Stomach (tissue), 4 donors: ENCODE measurements around the gene SND1.

Experiments used
- POLR2A ChIP-seq, 4 donors: fragments of 450-650 bp; IDR thresholded peaks; one replicate each; pipeline ENCODE4 v1.6.1; 2016; ENCODE audit warnings: antibody characterized with exemption in 4 of 4, control low read depth in 2 of 4, mild to moderate bottlenecking in 1 of 4, moderate library complexity in 1 of 4
- POLR2AphosphoS5 ChIP-seq, 3 donors: sonication (generic); formaldehyde crosslinking; IDR thresholded peaks; one replicate each; pipeline ENCODE4 v1.6.1; 2016; ENCODE audit warnings: antibody characterized with exemption in 3 of 3
- TF ChIP-seq, protein P1 (sequence below), 7 experiments: fragments of 450-650 bp in 4 of 7; fragments of 200-600 bp in 3 of 7; sonication (generic) in 3 of 7; IDR thresholded peaks; one replicate each; pipeline ENCODE4 v1.5.1; 2016 to 2019; ENCODE audit warnings: antibody characterized with exemption in 7 of 7, control low read depth in 2 of 7, mild to moderate bottlenecking in 1 of 7

- TF ChIP-seq, protein P1, sequence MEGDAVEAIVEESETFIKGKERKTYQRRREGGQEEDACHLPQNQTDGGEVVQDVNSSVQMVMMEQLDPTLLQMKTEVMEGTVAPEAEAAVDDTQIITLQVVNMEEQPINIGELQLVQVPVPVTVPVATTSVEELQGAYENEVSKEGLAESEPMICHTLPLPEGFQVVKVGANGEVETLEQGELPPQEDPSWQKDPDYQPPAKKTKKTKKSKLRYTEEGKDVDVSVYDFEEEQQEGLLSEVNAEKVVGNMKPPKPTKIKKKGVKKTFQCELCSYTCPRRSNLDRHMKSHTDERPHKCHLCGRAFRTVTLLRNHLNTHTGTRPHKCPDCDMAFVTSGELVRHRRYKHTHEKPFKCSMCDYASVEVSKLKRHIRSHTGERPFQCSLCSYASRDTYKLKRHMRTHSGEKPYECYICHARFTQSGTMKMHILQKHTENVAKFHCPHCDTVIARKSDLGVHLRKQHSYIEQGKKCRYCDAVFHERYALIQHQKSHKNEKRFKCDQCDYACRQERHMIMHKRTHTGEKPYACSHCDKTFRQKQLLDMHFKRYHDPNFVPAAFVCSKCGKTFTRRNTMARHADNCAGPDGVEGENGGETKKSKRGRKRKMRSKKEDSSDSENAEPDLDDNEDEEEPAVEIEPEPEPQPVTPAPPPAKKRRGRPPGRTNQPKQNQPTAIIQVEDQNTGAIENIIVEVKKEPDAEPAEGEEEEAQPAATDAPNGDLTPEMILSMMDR (IDR thresholded peaks at IDR 0.05), result no peak
- TF ChIP-seq POLR2AphosphoS5 (IDR thresholded peaks at IDR 0.05) (no peak), POLR2A (IDR thresholded peaks at IDR 0.05) (no peak)
Measured at GRCh38 chr7:128003167-128003566, 351.2 kb downstream of the SND1 start.
